OCI-LY7 (cell line): Measurements from ENCODE around the gene MYT1.

ENCODE experiments used
- CTCF ChIP-seq: fragments of 200-600 bp; sonication (generic); conservative IDR thresholded peaks from 2 replicates; pipeline ENCODE4 v1.5.1; 2014; ENCODE audit warnings: mild to moderate bottlenecking, antibody characterized with exemption, low read length, moderate library complexity, mixed read lengths
- EZH2phosphoT487 ChIP-seq: fragments of 200-600 bp; sonication (generic); IDR thresholded peaks from 2 replicates; pipeline ENCODE4 v1.6.1; 2018; ENCODE audit warnings: low read depth, borderline replicate concordance, mild to moderate bottlenecking, mixed run types, antibody characterized with exemption, low read length, moderate library complexity, mixed read lengths

GRCh38 chr20:64209148-64209547, 44.9 kb downstream of the MYT1 start:
- TF ChIP-seq CTCF (no peak), EZH2phosphoT487 (no peak)
